Activated CD4-positive, alpha-beta memory T cell treated with anti-CD3 and anti-CD28 coated beads for 36 hours (primary cell): Measurements from ENCODE around the gene RNPEPL1. TPM values are rescaled to one million over a fixed set of nuclear protein-coding genes. Genes with fewer than 3 reads are reported as not detected.
A peak's percentile ranks its signal among the peaks of the same experiment; 100 is the strongest.

Experiments
- CTCF ChIA-PET: fragments of 350-600 bp; sonication (Branson Sonifier 250); formaldehyde crosslinking; loops from one replicate; lab custom pipeline; 2021; ENCODE audit warnings: antibody characterized with exemption, inconsistent platforms; lab: Charles Lee
- POLR2A ChIA-PET: fragments of 350-600 bp; sonication (Branson Sonifier 250); formaldehyde crosslinking; loops from one replicate; lab custom pipeline; 2021; ENCODE audit warnings: antibody characterized with exemption; lab: Charles Lee
- DNase-seq: peaks from one replicate; pipeline ENCODE4 v3.0.0-alpha.2; 2020
- H3K27ac Mint-ChIP-seq: one replicate; pipeline ENCODE4 v1.8.0; 2021; ENCODE audit warnings: mixed read lengths
- H3K27me3 Mint-ChIP-seq: one replicate; pipeline ENCODE4 v1.8.0; 2021; ENCODE audit warnings: mixed read lengths
- H3K36me3 Mint-ChIP-seq: one replicate; pipeline ENCODE4 v1.8.0; 2021; ENCODE audit warnings: mixed read lengths
- H3K4me1 Mint-ChIP-seq: one replicate; pipeline ENCODE4 v1.8.0; 2021; ENCODE audit warnings: low read depth, mixed read lengths
- H3K4me3 Mint-ChIP-seq: one replicate; pipeline ENCODE4 v1.8.0; 2021; ENCODE audit warnings: mild to moderate bottlenecking, mixed read lengths
- H3K9me3 Mint-ChIP-seq: one replicate; pipeline ENCODE4 v1.8.0; 2021; ENCODE audit warnings: mixed read lengths
- intact Hi-C: fragments of 100-400 bp; cut with micrococcal nuclease; formaldehyde crosslinking; loops from one replicate; pipeline ENCODE4 v1.15.1; 2023
- total RNA-seq, 2 experiments: library from RNA; stranded (reverse); gene quantifications; one replicate each; pipeline ENCODE4 v1.2.3, GENCODE V29; 2021

The RNPEPL1 gene
- total RNA-seq, 2 experiments from 2014 or later, result 55.2 to 56.0 TPM

- Mint-ChIP-seq H3K4me1 (peaks cover 33% of the 10 kb centered on the region), H3K36me3 (peaks cover 3% of the 10 kb centered on the region), H3K4me3 (peak overlapping the region; percentile 89), H3K9me3 (no peaks in the 10 kb centered on the region), H3K27ac (peak overlapping the region; percentile 75), H3K27me3 (no peaks in the 10 kb centered on the region)
- no peak for DNase-seq
- CTCF ChIA-PET, result interaction anchor here (0.6 to 5.8 kb wide), 8 partner anchors 8 to 1384 kb away, joined by 3 to 89 read pairs (median 8); partner anchors contain the start of gene RNPEPL1
- POLR2A ChIA-PET, result interaction anchor here (1.3 to 4.1 kb wide), 4 partner anchors 8 to 116 kb away, joined by 3 to 57 read pairs (median 19); partner anchors contain the start of gene DUSP28
- intact Hi-C loops, result loop anchor here (5.0 kb wide), 1 partner anchor 39 kb away; the partner anchor contains the start of gene GPR35
These were observed 19.8 kb downstream of the RNPEPL1 start for GRCh38 chr2:240588006-240588655.

GRCh38 chr2:240588669-240589068 lies 20.4 kb downstream of the RNPEPL1 start:
- Mint-ChIP-seq H3K36me3 (peaks cover 3% of the 10 kb centered on the region), H3K9me3 (no peaks in the 10 kb centered on the region), H3K27ac (no peak overlapping the region), H3K27me3 (no peaks in the 10 kb centered on the region), H3K4me1 (peaks cover 31% of the 10 kb centered on the region), H3K4me3 (no peak overlapping the region)
- DNase-seq, result no peak
- POLR2A ChIA-PET, result interaction anchor here (1.6 to 3.9 kb wide), 2 partner anchors 8 to 24 kb away, joined by 4 to 57 read pairs; no protein-coding TSS in a partner anchor
- CTCF ChIA-PET, result interaction anchor here (0.6 to 5.8 kb wide), 5 partner anchors 9 to 1384 kb away, joined by 3 to 89 read pairs (median 13); partner anchors contain the start of gene RNPEPL1
- intact Hi-C loops, result loop anchor here (5.0 kb wide), 1 partner anchor 39 kb away; the partner anchor contains the start of gene GPR35

- no peak overlapping the region for H3K27ac Mint-ChIP-seq
- no peaks in the 10 kb centered on the region for H3K9me3 Mint-ChIP-seq
- intact Hi-C loops, result loop anchor here (5.0 kb wide), 1 partner anchor 38 kb away; the partner anchor contains the start of gene GPR35
- CTCF ChIA-PET, result interaction anchor here (1.2 to 5.8 kb wide), 4 partner anchors 9 to 75 kb away, joined by 4 to 89 read pairs (median 12); no protein-coding TSS in a partner anchor
- POLR2A ChIA-PET, result interaction anchor here (1.6 kb wide), 1 partner anchor 9 kb away, joined by 4 read pairs; no protein-coding TSS in a partner anchor
- H3K36me3 Mint-ChIP-seq, result peaks cover 3% of the 10 kb centered on the region
- no peak overlapping the region for H3K4me3 Mint-ChIP-seq
- H3K27me3 Mint-ChIP-seq, result no peaks in the 10 kb centered on the region
- H3K4me1 Mint-ChIP-seq, result peaks cover 30% of the 10 kb centered on the region
- DNase-seq, result no peak
These were observed 21.1 kb downstream of the RNPEPL1 start for GRCh38 chr2:240589375-240589774.

- ChIA-PET POLR2A (no interaction called here), CTCF (interaction anchor here (1.2 to 2.3 kb wide), 2 partner anchors 10 to 76 kb away, joined by 4 to 10 read pairs; no protein-coding TSS in a partner anchor)
- peaks cover 23% of the 10 kb centered on the region for H3K4me1 Mint-ChIP-seq
These were observed 21.7 kb downstream of the RNPEPL1 start for GRCh38 chr2:240589850-240590525.

GRCh38 chr2:240590681-240591111 lies 22.4 kb downstream of the RNPEPL1 start:
- H3K27me3 Mint-ChIP-seq, result no peaks in the 10 kb centered on the region
- no peak overlapping the region for H3K27ac Mint-ChIP-seq
- H3K9me3 Mint-ChIP-seq, result no peaks in the 10 kb centered on the region
- no peak for DNase-seq
- ChIA-PET POLR2A (no interaction called here), CTCF (interaction anchor here (1.2 kb wide), 1 partner anchor 10 kb away, joined by 4 read pairs; no protein-coding TSS in a partner anchor)
- H3K4me3 Mint-ChIP-seq, result no peak overlapping the region
- intact Hi-C loops, result no loop called here
- peaks cover 21% of the 10 kb centered on the region for H3K4me1 Mint-ChIP-seq
- peaks cover 2% of the 10 kb centered on the region for H3K36me3 Mint-ChIP-seq

More at GRCh38 chr2:240589850-240590525, 21.7 kb downstream of the RNPEPL1 start:
- intact Hi-C loops, result loop anchor here (5.0 kb wide), 1 partner anchor 37 kb away; the partner anchor contains the start of gene GPR35
- Mint-ChIP-seq H3K9me3 (no peaks in the 10 kb centered on the region), H3K27ac (no peak overlapping the region), H3K4me3 (no peak overlapping the region), H3K27me3 (no peaks in the 10 kb centered on the region), H3K36me3 (peaks cover 3% of the 10 kb centered on the region)
- DNase-seq, result no peak

- no peak overlapping the region for H3K4me3 Mint-ChIP-seq
- no peaks in the 10 kb centered on the region for H3K36me3 Mint-ChIP-seq
- no peaks in the 10 kb centered on the region for H3K9me3 Mint-ChIP-seq
- ChIA-PET POLR2A (no interaction called here), CTCF (no interaction called here)
- no peaks in the 10 kb centered on the region for H3K27me3 Mint-ChIP-seq
- peaks cover 21% of the 10 kb centered on the region for H3K4me1 Mint-ChIP-seq
- intact Hi-C loops, result no loop called here
- DNase-seq, result no peak
- no peak overlapping the region for H3K27ac Mint-ChIP-seq
These were observed 22.9 kb downstream of the RNPEPL1 start for GRCh38 chr2:240591226-240591625.

- H3K27me3 Mint-ChIP-seq, result no peaks in the 10 kb centered on the region
- CTCF ChIA-PET, result interaction anchor here (0.8 kb wide), 1 partner anchor 26 kb away, joined by 3 read pairs; no protein-coding TSS in a partner anchor
- H3K36me3 Mint-ChIP-seq, result no peaks in the 10 kb centered on the region
- no peaks in the 10 kb centered on the region for H3K9me3 Mint-ChIP-seq
- no peak overlapping the region for H3K4me3 Mint-ChIP-seq
- intact Hi-C loops, result no loop called here
- H3K27ac Mint-ChIP-seq, result no peak overlapping the region
- H3K4me1 Mint-ChIP-seq, result peaks cover 21% of the 10 kb centered on the region
- no peak for DNase-seq
- POLR2A ChIA-PET, result no interaction called here
These were observed 23.5 kb downstream of the RNPEPL1 start for GRCh38 chr2:240591784-240592183.

GRCh38 chr2:240593026-240593702 lies 24.9 kb downstream of the RNPEPL1 start:
- no peaks in the 10 kb centered on the region for H3K36me3 Mint-ChIP-seq
- H3K4me1 Mint-ChIP-seq, result peaks cover 11% of the 10 kb centered on the region
- no peak overlapping the region for H3K4me3 Mint-ChIP-seq
- H3K27ac Mint-ChIP-seq, result no peak overlapping the region
- ChIA-PET POLR2A (no interaction called here), CTCF (interaction anchor here (1.2 to 1.3 kb wide), 2 partner anchors 27 to 107 kb away, joined by 3 read pairs; no protein-coding TSS in a partner anchor)
- intact Hi-C loops, result no loop called here
- H3K27me3 Mint-ChIP-seq, result no peaks in the 10 kb centered on the region
- H3K9me3 Mint-ChIP-seq, result no peaks in the 10 kb centered on the region
- DNase-seq, result no peak

- DNase-seq, result no peak
- Mint-ChIP-seq H3K4me3 (no peak overlapping the region), H3K9me3 (no peaks in the 10 kb centered on the region), H3K36me3 (no peaks in the 10 kb centered on the region), H3K27ac (no peak overlapping the region), H3K4me1 (peaks cover 3% of the 10 kb centered on the region), H3K27me3 (no peaks in the 10 kb centered on the region)
- intact Hi-C loops, result no loop called here
- ChIA-PET POLR2A (no interaction called here), CTCF (interaction anchor here (1.1 to 1.3 kb wide), 3 partner anchors 28 to 106 kb away, joined by 3 read pairs; no protein-coding TSS in a partner anchor)
These were observed 25.6 kb downstream of the RNPEPL1 start for GRCh38 chr2:240593703-240594451.

GRCh38 chr2:240594511-240595380 lies 26.5 kb downstream of the RNPEPL1 start:
- no peaks in the 10 kb centered on the region for H3K9me3 Mint-ChIP-seq
- DNase-seq, result no peak
- no peaks in the 10 kb centered on the region for H3K27me3 Mint-ChIP-seq
- ChIA-PET POLR2A (no interaction called here), CTCF (interaction anchor here (1.1 to 1.3 kb wide), 2 partner anchors 80 to 105 kb away, joined by 3 read pairs; no protein-coding TSS in a partner anchor)
- intact Hi-C loops, result no loop called here
- no peaks in the 10 kb centered on the region for H3K36me3 Mint-ChIP-seq
- H3K27ac Mint-ChIP-seq, result no peak overlapping the region
- no peaks in the 10 kb centered on the region for H3K4me1 Mint-ChIP-seq
- no peak overlapping the region for H3K4me3 Mint-ChIP-seq
